Caco-2 (cell line): ENCODE results near the gene RAP1GAP2. TPM values are rescaled to one million over a fixed set of nuclear protein-coding genes. Genes with fewer than 3 reads are reported as not detected.

Source experiments
- BruUV-seq: library from RNA; stranded (reverse); fragments of 400-500 nt; replicated peaks from 2 replicates; lab custom pipeline; 2021; lab: Mats Ljungman, UMichigan
- CTCF ChIA-PET: fragments of 300-600 bp; sonication (Branson Sonifier 250); formaldehyde crosslinking; loops from one replicate; lab custom pipeline; 2022; ENCODE audit warnings: antibody characterized with exemption; lab: Charles Lee
- POLR2A ChIA-PET: fragments of 300-600 bp; sonication (Branson Sonifier 250); formaldehyde crosslinking; loops from one replicate; lab custom pipeline; 2022; ENCODE audit warnings: antibody characterized with exemption; lab: Charles Lee
- DNase-seq, 2 experiments: peaks; one replicate each; pipeline versions ENCODE4 v3.0.0 to v3.0.0-alpha.2; 2020 to 2022
- H3K27me3 ChIP-seq: replicated peaks from 2 replicates; pipeline ENCODE4 v1.6.0; 2011; ENCODE audit warnings: low read length; ENCODE audit not compliant: control insufficient read depth, insufficient read depth
- H3K36me3 ChIP-seq: 2 replicates; pipeline ENCODE4 v1.5.1; 2011; ENCODE audit warnings: low read length; ENCODE audit not compliant: control insufficient read depth, insufficient read depth
- H3K4me1 ChIP-seq: fragments of 250-450 bp; sonication (Bioruptor Pico); 2 replicates; pipeline ENCODE4 v1.5.1; 2020; ENCODE audit warnings: mild to moderate bottlenecking
- H3K4me3 ChIP-seq: 2 replicates; pipeline ENCODE4 v1.5.1; 2011; ENCODE audit warnings: low read depth, mild to moderate bottlenecking, control low read depth, low read length
- H3K9me3 ChIP-seq: fragments of 250-450 bp; sonication (Bioruptor Pico); 2 replicates; pipeline ENCODE4 v1.5.1; 2020; ENCODE audit warnings: mild to moderate bottlenecking, moderate library complexity
- H3K27ac Mint-ChIP-seq: one replicate; pipeline ENCODE4 v1.8.0; 2022; ENCODE audit warnings: mixed read lengths; ENCODE audit not compliant: unreplicated experiment
- H3K27me3 Mint-ChIP-seq: one replicate; pipeline ENCODE4 v1.8.0; 2022; ENCODE audit warnings: mixed read lengths; ENCODE audit not compliant: insufficient read depth, unreplicated experiment
- H3K36me3 Mint-ChIP-seq: one replicate; pipeline ENCODE4 v1.8.0; 2022; ENCODE audit warnings: mild to moderate bottlenecking, mixed read lengths; ENCODE audit not compliant: insufficient read depth, unreplicated experiment
- H3K4me1 Mint-ChIP-seq: one replicate; pipeline ENCODE4 v1.8.0; 2022; ENCODE audit warnings: low read depth, mixed read lengths; ENCODE audit not compliant: unreplicated experiment
- H3K4me3 Mint-ChIP-seq: one replicate; pipeline ENCODE4 v1.8.0; 2022; ENCODE audit warnings: mild to moderate bottlenecking, moderate library complexity, mixed read lengths; ENCODE audit not compliant: unreplicated experiment
- H3K9me3 Mint-ChIP-seq: one replicate; pipeline ENCODE4 v1.8.0; 2022; ENCODE audit warnings: mixed read lengths; ENCODE audit not compliant: unreplicated experiment
- intact Hi-C: fragments of 100-400 bp; cut with micrococcal nuclease; formaldehyde crosslinking; loops from one replicate; pipeline ENCODE4 v1.10.0; 2022; ENCODE audit not compliant: unreplicated experiment
- total RNA-seq: library from RNA; stranded (reverse); gene quantifications from 2 replicates; pipeline ENCODE4 v1.2.3, GENCODE V29; 2022
- TF ChIP-seq, protein P1 (sequence below), 2 experiments: fragments of 200-600 bp in 1 of 2; IDR thresholded peaks; 1 replicate in 1 of 2; 2 replicates in 1 of 2; pipeline versions ENCODE4 v1.5.1 to v1.8.0; 2011 to 2022; ENCODE audit warnings: antibody characterized with exemption in 1 of 2, control low read depth in 1 of 2, inconsistent platforms in 1 of 2, low read depth in 1 of 2, low read length in 1 of 2, mild to moderate bottlenecking in 1 of 2, moderate library complexity in 1 of 2; ENCODE audit not compliant: insufficient read depth in 1 of 2, severe bottlenecking in 1 of 2, unreplicated experiment in 1 of 2

Gene RAP1GAP2
- total RNA-seq, 1 experiment from 2014 or later, result 45.3 TPM

- no peak overlapping the region for H3K4me3 Mint-ChIP-seq
- no TSS peak for BruUV-seq
- intact Hi-C loops, result loop anchor here (10.0 kb wide), 1 partner anchor 295 kb away; no protein-coding TSS in a partner anchor
Measured at GRCh38 chr17:3039736-3040135, 243.5 kb downstream of the RAP1GAP2 start.

DNA sequence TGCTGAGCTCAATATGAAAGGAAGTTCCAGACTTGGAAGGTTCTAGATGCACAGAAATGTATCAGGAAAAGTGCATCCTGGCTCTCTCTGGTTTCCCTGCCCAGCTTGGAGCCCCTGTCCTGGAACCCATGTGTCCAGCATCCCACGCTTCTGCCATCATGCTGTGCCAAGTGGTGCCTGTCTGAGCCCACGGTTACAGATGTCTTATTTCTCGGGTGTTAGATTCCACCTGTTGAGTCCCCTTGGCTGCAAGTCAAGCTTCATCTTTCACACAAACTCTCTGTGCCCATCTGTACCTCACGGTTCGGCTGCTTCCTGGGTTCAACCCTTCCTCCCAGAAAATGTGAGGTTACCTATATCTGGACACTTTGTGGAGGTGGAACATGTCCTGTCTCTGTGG, 244.6 kb downstream of the RAP1GAP2 start:
- Mint-ChIP-seq H3K27me3 (peaks cover 15% of the 10 kb centered on the region), H3K4me1 (no peaks in the 10 kb centered on the region), H3K9me3 (peaks cover 13% of the 10 kb centered on the region), H3K36me3 (no peaks in the 10 kb centered on the region), H3K27ac (no peak overlapping the region), H3K4me3 (no peak overlapping the region)
- DNase-seq, result no peak
- no peaks in the 10 kb centered on the region; the same call in 1 of the 2 replicates for H3K9me3 ChIP-seq
- TF ChIP-seq, protein P1, sequence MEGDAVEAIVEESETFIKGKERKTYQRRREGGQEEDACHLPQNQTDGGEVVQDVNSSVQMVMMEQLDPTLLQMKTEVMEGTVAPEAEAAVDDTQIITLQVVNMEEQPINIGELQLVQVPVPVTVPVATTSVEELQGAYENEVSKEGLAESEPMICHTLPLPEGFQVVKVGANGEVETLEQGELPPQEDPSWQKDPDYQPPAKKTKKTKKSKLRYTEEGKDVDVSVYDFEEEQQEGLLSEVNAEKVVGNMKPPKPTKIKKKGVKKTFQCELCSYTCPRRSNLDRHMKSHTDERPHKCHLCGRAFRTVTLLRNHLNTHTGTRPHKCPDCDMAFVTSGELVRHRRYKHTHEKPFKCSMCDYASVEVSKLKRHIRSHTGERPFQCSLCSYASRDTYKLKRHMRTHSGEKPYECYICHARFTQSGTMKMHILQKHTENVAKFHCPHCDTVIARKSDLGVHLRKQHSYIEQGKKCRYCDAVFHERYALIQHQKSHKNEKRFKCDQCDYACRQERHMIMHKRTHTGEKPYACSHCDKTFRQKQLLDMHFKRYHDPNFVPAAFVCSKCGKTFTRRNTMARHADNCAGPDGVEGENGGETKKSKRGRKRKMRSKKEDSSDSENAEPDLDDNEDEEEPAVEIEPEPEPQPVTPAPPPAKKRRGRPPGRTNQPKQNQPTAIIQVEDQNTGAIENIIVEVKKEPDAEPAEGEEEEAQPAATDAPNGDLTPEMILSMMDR (IDR thresholded peaks at IDR 0.05; ENCODE audit: insufficient read depth in 1 of 2, low read depth in 1 of 2, low read length in 1 of 2, severe bottlenecking in 1 of 2, unreplicated experiment in 1 of 2), result no peak
- no TSS peak for BruUV-seq
- no peaks in the 10 kb centered on the region for H3K27me3 ChIP-seq
- intact Hi-C loops, result loop anchor here (10.0 kb wide), 1 partner anchor 294 kb away; no protein-coding TSS in a partner anchor
- H3K4me1 ChIP-seq, result no peaks in the 10 kb centered on the region
- no peak overlapping the region for H3K4me3 ChIP-seq
- H3K36me3 ChIP-seq, result no peaks in the 10 kb centered on the region
- ChIA-PET CTCF (interaction anchor here (0.6 to 0.7 kb wide), 3 partner anchors 8 to 258 kb away, joined by 3 to 4 read pairs (median 3); no protein-coding TSS in a partner anchor), POLR2A (no interaction called here)

More at GRCh38 chr17:3039736-3040135, 243.5 kb downstream of the RAP1GAP2 start:
- H3K4me1 ChIP-seq, result no peaks in the 10 kb centered on the region
- ChIA-PET POLR2A (no interaction called here), CTCF (no interaction called here)
- peaks cover 12% of the 10 kb centered on the region for H3K9me3 Mint-ChIP-seq
- TF ChIP-seq, protein P1 (IDR thresholded peaks at IDR 0.05; ENCODE audit: insufficient read depth in 1 of 2, low read depth in 1 of 2, low read length in 1 of 2, severe bottlenecking in 1 of 2, unreplicated experiment in 1 of 2), result no peak
- no peaks in the 10 kb centered on the region for H3K36me3 Mint-ChIP-seq
- no peaks in the 10 kb centered on the region; the same call in 1 of the 2 replicates for H3K9me3 ChIP-seq
- DNase-seq, result no peak
- H3K27me3 ChIP-seq, result no peaks in the 10 kb centered on the region
- no peak overlapping the region for H3K27ac Mint-ChIP-seq
- no peaks in the 10 kb centered on the region for H3K4me1 Mint-ChIP-seq
- peaks cover 13% of the 10 kb centered on the region for H3K27me3 Mint-ChIP-seq
- H3K36me3 ChIP-seq, result no peaks in the 10 kb centered on the region
- no peak overlapping the region for H3K4me3 ChIP-seq

- TF ChIP-seq, protein P1 (IDR thresholded peaks at IDR 0.05; ENCODE audit: insufficient read depth in 1 of 2, low read depth in 1 of 2, low read length in 1 of 2, severe bottlenecking in 1 of 2, unreplicated experiment in 1 of 2), result peak; percentile 64 to 73
- peaks cover 13% of the 10 kb centered on the region for H3K9me3 Mint-ChIP-seq
- H3K4me1 ChIP-seq, result no peaks in the 10 kb centered on the region
- intact Hi-C loops, result loop anchor here (10.0 kb wide), 1 partner anchor 291 kb away; no protein-coding TSS in a partner anchor
- H3K4me1 Mint-ChIP-seq, result no peaks in the 10 kb centered on the region
- no peaks in the 10 kb centered on the region for H3K36me3 ChIP-seq
- no peaks in the 10 kb centered on the region; the same call in 1 of the 2 replicates for H3K9me3 ChIP-seq
- peak in 1 of 2 experiments; percentile 75 for DNase-seq
- CTCF ChIA-PET, result interaction anchor here (0.5 to 1.2 kb wide), 3 partner anchors 11 to 224 kb away, joined by 4 read pairs; no protein-coding TSS in a partner anchor
- no peak overlapping the region for H3K4me3 Mint-ChIP-seq
- H3K27ac Mint-ChIP-seq, result no peak overlapping the region
- BruUV-seq, result no TSS peak
- peaks cover 17% of the 10 kb centered on the region for H3K27me3 Mint-ChIP-seq
- POLR2A ChIA-PET, result no interaction called here
- H3K27me3 ChIP-seq, result no peaks in the 10 kb centered on the region
- H3K4me3 ChIP-seq, result no peak overlapping the region
- H3K36me3 Mint-ChIP-seq, result peaks cover 2% of the 10 kb centered on the region
Measured at GRCh38 chr17:3043737-3044365, 247.6 kb downstream of the RAP1GAP2 start.
